GM19397 (cell line): ENCODE results near the gene CCNL2.
A peak's percentile ranks its signal among the peaks of the same experiment; 100 is the strongest.
"Not testable (repeated sequence)": the region's sequence is repeated elsewhere in the genome, so short reads cannot be mapped to it uniquely, and the experiment has no call there.

Source experiments
- ATAC-seq: cut with Tn5 transposase; IDR thresholded peaks from one replicate; pipeline ENCODE4 v1.9.1; 2021; ENCODE audit warnings: mild to moderate bottlenecking, moderate library complexity; ENCODE audit not compliant: unreplicated experiment

Gene CCNL2

DNA sequence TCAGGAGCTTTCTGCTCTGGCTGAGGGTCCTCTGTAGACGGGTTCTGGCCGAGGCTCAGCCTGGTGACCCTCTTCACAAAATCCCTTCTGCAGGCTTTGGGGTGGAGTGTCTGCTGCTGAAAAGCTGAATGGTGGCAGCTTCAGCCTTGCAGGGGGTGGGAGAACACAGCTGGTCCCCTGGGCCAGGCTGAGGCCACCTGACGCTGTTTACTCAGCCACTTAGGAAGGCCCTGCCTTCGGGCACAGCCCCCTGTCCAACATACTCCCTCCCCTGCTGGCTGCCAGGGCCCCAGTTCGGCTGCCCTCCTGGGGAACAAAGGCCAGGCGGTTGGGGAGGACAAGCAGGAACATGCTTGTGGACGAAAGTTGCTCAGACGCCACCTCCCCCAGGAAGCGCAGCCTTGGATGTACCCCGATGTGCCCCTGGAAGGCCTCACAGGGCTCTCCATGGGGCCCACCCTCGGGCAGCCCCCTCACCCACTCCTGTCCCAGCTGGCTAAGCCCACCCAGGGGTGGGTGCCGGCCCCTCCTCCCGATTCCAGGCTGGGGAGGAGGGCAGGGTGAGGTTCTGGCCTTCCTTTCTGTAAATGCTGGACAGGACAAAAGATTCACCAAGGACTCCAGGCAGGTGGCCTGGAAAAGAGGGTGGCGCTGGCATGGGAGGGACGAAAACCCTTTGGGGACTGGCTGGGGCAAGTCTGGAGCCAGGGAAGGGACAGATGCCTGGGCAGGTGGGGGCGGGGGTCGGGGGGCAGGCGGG, 22.2 kb upstream of the CCNL2 start, which contains the start of gene ANKRD65:
ANKRD65 (minus strand) TSS at position 130 of the 760 bp plus-strand sequence. CDS start 271 bp downstream, outside the sequence.
- ATAC-seq, result no peak

DNA sequence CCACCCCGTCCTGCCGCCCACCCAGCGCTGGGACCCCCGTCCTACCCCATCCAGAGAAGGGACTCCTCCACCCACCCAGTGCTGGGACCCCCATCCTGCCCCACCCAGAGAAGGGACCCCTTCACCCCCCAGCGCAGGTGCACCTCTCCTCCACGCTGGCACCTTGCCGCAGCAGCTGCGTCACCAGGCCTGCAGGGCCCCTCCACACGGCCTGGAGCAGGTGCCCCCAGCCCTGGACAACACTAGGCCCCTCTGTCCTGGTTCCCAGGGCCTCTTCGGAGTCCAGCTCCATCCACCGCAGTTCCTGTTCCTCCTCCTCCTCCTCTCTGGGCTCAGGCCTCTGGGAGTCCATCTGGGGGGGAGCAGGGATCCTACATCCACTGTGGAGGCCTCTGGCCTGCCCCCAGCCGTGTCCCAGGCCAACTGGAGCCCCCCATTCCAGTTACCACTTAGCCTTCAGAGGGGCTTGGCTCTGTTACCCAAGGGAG, 21.6 kb upstream of the CCNL2 start:
- no peak for ATAC-seq

DNA sequence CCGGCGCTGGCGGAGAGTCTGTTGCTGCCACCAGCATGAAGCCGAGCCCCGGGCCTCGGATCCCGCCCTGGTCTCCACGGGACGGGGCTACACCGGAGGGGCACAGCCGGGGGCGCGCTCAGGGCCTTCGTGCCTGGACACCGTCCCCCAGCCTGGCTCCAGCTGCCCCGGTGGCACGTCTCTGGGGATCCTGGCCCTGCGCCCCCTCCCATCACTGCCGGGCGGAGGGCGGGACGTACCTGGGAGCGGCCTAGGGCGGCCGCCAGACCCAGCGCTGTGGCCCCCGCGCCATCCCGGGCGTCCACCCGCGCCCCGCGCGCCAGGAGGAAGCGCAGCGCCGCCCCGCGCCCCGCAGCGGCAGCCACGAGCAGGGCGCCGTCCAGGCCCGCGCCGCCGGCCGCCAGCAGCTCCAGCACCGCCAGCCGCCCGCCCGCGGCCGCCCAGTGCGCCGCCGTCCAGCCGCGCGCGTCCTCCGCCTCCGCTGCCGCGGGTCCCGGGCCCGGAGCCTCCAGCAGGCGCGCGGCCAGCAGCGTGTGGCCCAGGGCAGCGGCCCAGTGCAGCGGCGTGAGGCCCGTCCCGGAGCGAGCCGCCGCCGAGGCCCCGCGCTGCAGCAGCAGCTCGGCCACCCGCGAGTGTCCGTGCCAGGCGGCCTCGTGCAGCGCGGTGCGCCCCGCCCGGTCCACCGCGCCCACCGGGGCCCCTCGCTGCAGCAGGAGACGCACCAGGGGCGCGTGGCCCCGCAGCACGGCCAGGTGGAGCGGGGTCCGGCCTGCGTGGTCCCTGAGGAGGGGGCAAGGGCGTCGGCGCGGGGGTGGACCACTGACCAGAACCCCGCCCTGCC, 20.9 kb upstream of the CCNL2 start:
- ATAC-seq, result no peak

DNA sequence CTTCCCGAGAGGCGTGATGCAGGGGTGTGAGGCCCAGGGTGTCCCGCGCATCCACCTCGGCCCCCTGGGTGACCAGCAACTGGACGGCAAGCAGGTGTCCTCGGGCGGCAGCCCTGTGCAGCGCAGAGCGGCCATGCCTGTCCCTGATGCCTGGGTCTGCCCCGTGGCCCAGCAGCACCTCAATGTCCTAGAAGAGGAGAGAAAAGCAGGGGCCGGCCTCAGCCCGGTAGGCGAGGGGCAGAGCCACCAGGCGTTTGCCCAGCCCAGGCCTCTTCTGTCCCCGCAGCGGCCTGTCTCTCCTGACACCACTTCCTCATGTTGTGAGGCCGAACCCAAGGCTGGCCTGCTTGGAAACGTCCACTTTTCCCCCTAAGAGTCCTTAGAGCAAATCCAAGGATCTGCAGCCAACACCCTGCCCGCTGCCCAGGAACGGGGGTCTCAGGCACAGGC, 20.3 kb upstream of the CCNL2 start:
- no peak for ATAC-seq

DNA sequence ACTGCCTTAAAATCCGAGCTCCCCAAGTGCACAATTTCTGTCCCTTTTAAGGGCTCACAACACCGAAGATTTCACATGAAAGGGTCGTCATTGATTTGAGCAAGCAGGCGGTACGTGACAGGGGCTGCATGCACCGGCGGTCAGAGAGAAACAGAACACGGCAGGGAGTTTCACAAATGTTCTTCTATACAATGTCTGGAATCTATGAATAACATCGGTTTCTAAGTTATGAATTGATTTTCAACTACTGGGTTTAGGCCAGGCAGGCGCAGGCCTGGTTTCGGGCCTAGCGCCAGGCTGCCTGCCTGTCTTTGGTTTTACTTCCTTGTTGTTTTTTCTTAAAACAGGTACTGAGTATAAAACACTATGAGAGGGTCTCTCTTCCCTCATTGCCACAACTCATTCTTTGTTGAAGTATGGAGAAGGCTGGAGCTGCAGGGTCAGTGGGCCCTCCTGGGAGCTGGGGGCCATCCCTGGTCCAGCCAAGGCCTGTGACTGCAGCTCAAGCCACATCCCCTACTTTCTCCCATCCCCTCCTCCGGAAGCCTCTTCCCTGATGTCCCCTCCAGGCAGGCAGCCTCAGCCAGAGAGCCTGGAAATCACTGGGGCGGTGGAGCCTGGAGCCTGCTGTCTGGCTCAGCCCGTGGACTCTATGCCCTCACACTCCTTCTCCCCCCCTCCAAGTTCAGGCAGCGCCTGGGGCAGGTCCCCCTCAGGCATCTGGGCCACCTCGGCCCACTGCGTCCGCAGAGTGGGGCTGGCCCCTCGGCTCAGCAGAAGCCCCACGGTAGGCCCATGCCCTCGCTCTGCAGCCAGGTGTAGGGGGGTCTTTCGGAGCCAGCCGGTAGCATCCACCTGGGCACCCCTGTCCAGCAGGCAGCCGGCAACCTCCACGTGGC, 19.6 kb upstream of the CCNL2 start:
- ATAC-seq, result no peak

DNA sequence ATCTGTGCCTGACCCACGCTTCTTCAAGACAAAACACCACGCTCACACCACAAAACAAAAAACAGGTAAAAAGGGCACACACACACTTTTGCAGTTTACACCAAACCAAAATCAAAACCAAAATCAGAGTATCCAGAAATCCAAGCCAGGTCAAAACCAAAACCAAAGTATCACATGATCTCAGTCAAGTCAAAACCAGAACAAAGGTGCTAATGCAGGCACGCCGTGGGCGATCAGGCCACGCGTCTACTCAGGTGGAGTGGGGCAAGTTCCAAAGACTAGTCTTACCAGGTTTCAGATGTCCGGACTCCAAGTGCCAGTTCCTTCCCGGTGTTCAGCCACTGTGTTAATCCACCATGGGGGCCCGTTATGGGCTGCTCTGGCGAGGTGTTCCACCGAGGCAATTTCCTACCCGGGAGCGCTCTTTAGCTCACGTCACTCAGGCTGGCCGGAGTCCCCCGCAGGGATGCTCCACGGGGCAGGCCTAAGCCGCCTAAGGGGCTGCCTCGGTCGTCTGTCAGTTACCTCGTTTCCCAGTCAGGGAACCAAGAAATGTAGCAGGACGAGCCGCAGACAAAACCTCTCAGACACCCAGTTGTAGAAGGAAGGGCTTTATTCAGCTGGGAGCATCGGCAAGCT, 18.8 kb upstream of the CCNL2 start:
- ATAC-seq, result not testable (repeated sequence)

DNA sequence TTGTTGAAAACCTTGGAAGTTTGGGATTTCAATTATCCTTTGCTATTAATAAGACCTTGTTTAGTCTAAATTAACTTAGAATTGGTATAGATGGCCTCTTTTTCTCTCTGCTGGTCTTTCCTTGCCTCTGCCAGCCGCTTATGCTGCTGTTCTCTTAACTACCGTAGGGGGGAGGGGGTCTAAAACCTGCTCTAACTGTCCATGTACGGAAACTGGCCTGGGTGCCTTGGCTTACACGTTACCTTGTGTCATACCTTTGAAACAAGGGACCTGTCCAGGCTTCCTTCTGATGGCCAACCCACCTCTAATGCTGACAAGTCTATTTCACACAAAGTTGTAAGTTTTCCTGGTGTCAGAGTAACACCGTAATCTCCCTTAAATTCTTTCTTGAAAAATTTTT, 18.3 kb upstream of the CCNL2 start:
- ATAC-seq, result not testable (repeated sequence)

DNA sequence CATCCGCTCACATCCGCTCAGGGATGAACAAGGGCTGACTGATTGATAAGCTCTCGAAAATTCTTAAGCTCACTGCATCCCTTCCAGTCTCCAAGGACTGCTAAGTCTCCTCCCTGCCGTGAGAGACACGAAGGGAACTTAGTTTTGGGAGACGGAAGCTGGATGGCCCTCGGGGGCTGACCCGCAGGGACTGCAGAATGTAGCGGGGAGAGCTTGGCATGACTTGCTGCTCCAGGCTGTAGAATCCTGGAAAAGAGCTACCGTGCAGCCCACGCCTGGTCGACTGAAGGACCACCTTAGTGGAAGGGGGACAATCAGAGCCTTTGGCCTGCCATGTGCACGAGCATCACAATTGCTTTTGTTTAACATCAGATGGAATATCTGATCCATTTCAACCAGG, 16.6 kb upstream of the CCNL2 start:
- no peak for ATAC-seq

DNA sequence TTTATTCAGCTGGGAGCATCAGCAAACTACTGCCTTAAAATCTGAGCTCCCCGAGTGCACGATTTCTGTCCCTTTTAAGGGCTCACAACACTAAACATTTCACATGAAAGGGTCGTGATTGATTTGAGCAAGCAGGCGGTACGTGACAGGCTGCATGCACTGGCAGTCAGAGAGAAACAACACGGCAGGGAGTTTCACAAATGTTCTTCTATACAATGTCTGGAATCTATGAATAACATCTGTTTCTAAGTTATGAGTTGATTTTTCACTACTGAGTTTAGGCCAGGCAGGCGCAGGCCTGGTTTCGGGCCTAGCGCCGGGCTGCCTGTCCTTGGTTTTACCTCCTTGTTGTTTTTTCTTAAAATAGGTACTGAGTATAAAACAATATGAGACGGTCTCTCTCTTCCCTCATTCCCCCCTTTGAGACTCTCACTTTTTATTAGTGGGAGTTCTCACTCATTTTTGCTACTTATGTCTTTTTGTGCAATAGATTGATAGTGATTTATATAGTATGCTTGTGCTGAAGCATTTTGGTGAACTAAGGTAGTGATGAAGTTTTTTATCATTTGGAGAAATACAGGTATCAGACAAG, 13.3 kb upstream of the CCNL2 start:
- ATAC-seq, result not testable (repeated sequence)

DNA sequence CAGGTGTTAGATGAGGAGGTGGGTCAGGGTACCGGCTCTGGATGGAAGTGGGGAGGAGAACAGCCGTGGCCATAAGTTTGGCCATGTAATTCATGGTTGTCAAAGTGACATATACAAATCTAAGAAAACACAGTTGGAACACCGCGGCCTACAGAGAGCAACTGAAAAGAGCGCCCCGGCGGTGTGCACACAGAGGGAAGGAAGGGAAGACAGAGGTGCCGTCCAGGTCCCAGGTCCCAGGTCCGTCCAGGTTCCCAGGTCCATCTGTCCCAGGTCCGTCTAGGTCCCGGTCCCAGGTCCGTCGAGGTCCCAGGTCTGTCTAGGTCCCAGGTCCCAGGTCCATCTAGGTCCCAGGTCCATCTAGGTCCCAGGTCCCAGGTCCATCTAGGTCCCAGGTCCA, 12.5 kb upstream of the CCNL2 start:
- ATAC-seq, result no peak

DNA sequence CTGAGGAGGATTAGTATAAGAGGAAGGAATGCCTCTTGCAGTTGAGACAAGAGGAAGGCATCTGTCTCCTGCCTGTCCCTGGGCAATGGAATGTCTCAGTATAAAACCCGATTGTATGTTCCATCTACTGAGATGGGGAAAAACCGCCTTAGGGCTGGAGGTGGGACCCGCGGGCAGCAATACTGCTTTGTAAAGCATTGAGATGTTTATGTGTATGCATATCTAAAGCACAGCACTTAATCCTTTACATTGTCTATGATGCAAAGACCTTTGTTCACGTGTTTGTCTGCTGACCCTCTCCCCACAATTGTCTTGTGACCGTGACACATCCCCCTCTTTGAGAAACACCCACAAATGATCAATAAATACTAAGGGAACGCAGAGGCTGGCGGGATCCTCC, 11.1 kb upstream of the CCNL2 start:
- not testable (repeated sequence) for ATAC-seq

DNA sequence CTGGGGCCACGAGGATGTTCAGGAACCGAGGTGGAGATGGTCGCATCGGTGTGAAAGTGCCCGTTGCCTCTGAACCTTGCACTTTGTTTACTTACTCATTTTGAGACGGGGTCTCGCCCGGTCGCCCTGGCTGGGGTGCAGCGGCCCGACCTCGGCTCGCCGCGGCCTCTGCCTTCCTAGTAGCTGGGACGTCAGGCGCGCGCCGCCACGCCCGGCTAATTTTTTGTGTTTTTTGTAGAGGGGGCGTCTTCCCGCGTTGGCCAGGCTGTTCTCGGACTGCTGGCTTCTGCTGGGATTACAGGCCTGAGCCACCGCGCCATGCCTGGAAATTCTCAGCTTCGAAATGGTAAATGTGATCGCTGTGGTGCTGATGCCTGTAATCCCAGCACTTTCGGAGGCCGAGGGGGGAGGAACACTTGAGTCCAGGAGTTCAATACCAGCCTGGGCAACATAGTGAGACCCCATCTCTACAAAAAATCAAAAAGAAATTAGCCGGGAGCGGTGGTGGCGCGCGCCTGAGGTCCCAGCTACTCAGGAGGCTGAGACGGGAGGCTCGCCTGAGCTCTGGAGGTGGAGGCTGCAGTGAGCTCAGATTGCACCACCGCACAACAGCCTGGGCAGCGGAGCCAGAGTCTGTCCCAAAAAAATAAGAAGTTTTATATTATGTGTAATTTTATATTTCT, 8.6 kb upstream of the CCNL2 start:
- peak; percentile 19 for ATAC-seq

DNA sequence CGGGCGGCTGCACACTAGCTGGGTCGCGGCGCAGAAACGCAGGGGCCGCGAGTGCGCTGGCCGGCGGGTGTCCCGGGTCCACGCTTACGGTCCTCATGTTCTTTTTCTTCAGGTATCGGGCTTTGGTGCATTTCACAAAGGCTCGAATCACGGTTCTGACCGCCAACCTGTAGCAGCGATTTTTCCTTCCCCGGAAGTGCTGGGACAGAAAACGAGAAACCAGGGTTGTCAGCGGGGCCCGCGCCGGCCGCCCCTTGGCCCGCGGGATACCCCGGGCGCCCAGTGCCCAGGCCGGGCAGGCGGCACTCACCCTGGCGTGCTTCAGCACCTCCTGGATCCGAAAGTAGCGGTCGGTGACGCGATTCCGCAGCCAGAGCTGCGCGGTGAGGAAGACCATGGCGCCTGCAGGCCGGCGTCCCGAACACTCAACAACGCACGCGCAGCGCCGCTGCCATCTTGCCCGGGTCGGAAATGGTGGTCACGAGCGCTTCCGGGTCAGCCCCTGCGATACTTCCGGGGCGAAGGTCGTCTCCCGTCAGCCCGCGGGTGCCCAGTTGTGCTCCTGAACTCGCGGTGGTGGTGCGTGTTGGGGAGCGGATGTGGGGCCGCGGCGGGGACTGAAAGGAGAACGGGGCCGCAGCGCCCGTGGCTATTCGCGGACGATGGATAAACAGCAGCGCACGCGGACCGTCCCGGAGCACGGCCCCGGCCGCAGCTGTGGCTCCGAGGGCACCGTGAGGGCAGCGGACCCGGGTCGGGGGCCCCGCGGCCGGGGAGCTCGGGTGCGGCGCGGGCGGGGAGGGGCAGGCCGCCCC, 7.9 kb upstream of the CCNL2 start, which contains the start of gene MRPL20:
MRPL20 (minus strand) TSS at position 473 of the 815 bp plus-strand sequence; CDS start at position 397, 76 bp downstream.
- peak; percentile 89 for ATAC-seq

DNA sequence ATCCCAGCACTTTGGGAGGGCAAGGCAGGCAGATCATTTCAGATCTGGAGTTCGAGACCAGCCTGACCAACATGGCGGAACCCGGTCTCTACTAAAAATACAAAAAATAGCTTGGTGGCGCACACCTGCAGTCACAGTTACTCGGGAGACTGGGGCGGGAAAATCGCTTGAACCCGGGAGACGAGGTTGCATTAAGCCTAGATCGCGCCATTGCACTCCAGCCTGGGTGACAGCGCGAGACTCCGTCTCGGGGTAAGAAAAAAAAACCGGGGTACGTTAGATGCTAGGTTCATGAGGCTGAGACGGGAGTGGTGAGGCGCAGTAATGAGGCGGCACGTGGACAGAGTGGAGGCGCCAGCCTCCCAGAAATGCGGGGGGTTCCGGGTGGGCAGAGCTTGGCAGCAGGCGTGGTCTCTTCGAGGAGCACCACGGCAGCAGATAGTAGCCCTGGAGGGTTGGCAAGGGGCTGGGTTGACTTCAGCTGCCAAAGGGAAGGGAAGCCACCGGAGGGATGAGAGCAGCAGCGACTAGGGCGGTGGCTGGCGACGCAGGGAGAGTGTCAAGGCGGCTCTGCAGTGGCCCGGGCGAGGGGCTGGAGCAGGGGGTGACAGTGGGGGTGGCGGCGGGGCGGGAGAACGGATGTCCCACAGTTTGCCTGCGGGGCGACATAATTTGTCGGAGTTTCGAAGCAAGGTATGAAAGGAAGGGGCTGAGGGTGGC, 7.1 kb upstream of the CCNL2 start:
- ATAC-seq, result no peak

DNA sequence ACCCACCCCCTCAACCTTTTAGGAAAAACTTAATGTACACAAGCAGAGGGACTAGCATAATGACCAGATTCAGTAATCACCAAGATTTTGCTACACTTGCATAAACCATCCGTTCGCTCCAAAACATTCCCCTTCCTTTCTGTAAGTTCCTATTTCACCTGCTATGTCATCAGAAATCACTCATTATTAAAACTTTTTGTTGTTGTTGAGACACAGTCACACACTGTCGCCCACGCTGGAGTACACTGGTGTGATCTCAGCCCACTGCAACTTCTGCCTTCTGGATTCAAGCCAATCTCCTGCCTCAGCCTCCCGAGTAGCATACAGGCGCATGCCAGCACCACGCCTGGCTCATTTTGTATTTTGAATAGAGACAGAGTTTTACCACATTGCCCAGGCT, 4.5 kb upstream of the CCNL2 start:
- ATAC-seq, result no peak

DNA sequence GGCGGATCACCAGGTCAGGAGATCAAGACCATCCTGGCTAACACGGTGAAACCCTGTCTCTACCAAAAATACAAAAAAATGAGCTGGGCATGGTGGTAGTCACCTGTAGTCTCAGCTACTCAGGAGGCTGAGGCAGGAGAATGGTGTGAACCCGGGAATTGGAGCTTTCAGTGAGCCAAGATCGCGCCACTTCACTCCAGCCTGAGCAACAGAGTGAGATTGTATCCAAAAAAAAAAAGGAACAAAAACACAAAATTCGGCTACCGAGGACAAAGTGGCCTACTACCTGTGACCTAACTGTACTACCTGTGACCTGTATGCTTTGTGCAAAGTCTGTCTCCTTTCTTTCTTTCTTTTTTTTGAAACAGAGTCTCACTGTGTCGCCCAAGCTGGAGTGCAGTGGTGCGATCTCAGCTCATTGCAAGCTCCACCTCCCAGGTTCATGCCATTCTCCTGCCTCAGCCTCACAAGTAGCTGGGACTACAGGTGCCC, 3.8 kb upstream of the CCNL2 start:
- not testable (repeated sequence) for ATAC-seq

DNA sequence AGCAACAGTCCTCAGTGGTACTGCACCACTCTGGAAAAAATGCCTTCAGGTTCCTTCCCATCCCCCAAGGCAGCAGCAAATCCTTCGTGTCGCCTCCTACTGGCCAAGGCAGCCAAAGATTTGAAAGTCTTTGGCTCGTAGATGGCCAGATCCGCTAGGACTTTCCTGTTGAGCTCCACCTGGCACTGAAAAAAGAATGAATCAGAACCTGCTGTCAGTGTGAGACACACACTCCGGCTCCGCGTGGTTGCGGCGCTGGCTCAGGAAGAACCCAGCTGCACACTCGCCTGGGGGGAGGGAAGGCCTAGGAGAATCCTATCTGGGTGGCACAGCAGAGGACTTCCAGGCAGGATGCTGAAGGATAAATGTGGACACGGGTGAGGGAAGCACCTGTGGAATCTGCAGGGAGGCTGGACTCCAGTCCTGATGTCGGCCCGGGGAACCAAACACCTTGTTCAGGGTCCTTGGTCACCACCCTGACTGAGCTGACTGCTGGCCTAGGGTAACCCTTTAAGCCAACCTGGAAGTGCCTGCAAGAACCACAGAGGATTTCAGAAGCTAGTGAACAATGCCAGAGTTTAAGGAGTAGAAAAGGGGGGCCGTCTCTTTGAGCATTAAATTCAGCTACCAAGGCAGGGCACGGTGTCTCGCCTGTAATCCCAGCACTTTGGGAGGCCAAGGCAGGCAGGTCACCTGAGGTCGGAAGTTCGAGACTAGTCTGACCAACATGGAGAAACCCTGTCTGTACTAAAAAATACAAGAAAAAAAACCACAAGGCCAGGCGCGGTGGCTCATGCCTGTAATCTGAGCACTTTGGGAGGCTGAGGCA, 3.2 kb upstream of the CCNL2 start:
- ATAC-seq, result no peak
